ENCODE data around the gene TSKS.

The TSKS gene

DNA sequence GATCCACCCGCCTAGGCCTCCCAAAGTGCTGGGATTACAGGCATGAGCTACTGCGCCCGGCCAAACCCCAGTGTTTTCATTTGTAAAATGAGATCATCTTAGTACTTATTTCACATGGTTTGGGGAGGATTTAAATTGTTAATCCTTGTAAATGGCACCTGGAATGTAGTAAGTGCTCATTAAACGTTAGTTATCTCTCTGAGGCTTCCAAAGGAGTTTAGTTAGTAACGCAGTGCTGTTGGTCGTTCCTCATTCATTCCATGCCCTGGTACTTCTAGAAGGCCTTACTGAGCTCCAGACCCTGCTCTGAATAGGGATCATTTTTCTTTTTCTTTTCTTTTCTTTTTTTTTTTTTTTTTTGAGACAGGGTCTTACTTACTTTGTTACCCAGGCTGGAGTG, 67.0 kb downstream of the TSKS start:
- no peak overlapping the region for H3K27ac ChIP-seq (ENCODE audit: extremely low read depth, low read depth, low read length)
- CTCF ChIA-PET, result interaction anchor here (1.3 kb wide), 1 partner anchor 11 kb away, joined by 4 read pairs; no protein-coding TSS in a partner anchor
- no peaks in the 10 kb centered on the region for H3K9me3 ChIP-seq (ENCODE audit: control insufficient read depth, insufficient read depth, low read depth, low read length)
- H3K4me1 ChIP-seq (ENCODE audit: control insufficient read depth, insufficient read depth, low read length), result peaks cover 3% of the 10 kb centered on the region; the same call in 1 of the 2 replicates
- no peak for TF ChIP-seq ZNF501 (tag by site-specific recombination; IDR thresholded peaks at IDR 0.05)
- peak; percentile 98 for TF ChIP-seq ZNF664 (tag by site-specific recombination; IDR thresholded peaks at IDR 0.05)
- POLR2A ChIA-PET, result interaction anchor here (0.7 kb wide), 1 partner anchor 289 kb away, joined by 7 read pairs; no protein-coding TSS in a partner anchor
- H3K4me3 ChIP-seq (ENCODE audit: low read depth, low read length), result no peak overlapping the region
- H3K36me3 ChIP-seq (ENCODE audit: control insufficient read depth in 2 of 2, insufficient read depth in 1 of 2, low read length in 2 of 2), result no peaks in the 10 kb centered on the region

DNA sequence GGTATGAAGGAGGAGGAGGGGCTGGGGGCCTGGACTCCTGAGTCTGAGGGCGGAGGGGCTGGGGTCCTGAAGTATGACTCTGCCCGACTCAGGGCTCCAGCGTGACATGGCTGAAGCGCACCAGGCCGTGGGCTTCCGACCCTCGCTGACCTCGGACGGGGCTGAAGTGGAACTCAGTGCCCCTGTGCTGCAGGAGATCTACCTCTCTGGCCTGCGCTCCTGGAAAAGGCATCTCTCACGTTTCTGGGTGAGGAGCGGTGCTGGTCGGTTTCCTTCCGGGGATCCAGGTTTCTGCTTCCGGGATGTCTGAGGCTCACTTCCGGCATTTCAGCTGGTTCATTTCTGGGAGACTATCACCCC, 71.0 kb downstream of the TSKS start:
- Histone ChIP-seq H3K9me3 (ENCODE audit: control insufficient read depth, insufficient read depth, low read depth, low read length) (no peaks in the 10 kb centered on the region), H3K4me3 (ENCODE audit: low read depth, low read length) (no peak overlapping the region), H3K27ac (ENCODE audit: extremely low read depth, low read depth, low read length) (no peak overlapping the region), H3K36me3 (ENCODE audit: control insufficient read depth in 2 of 2, insufficient read depth in 1 of 2, low read length in 2 of 2) (peaks cover 0 to 19% of the 10 kb centered on the region in 2 experiments; a peak in 2 of 3 replicates), H3K4me1 (ENCODE audit: control insufficient read depth, insufficient read depth, low read length) (peaks cover 8% of the 10 kb centered on the region)
- TF ChIP-seq HOXA7 (CRISPR knock-in tag; IDR thresholded peaks at IDR 0.05; ENCODE audit: borderline replicate concordance), result no peak
- TF ChIP-seq ZNF350 (tag by site-specific recombination; IDR thresholded peaks at IDR 0.05), result no peak
- no peak for TF ChIP-seq ZNF248 (tag by site-specific recombination; IDR thresholded peaks at IDR 0.05)
- no peak for TF ChIP-seq ZNF768 (tag by site-specific recombination; IDR thresholded peaks at IDR 0.05)
- no peak for TF ChIP-seq ZBTB10 (tag by site-specific recombination; IDR thresholded peaks at IDR 0.05)
- no peak for TF ChIP-seq HIC1 (tag by site-specific recombination; IDR thresholded peaks at IDR 0.05)
- no peak for TF ChIP-seq SCRT1 (tag by site-specific recombination; IDR thresholded peaks at IDR 0.05; ENCODE audit: borderline replicate concordance)
- TF ChIP-seq ZNF311 (tag by site-specific recombination; IDR thresholded peaks at IDR 0.05; ENCODE audit: borderline replicate concordance), result no peak
- ChIA-PET POLR2A (no interaction called here), CTCF (interaction anchor here (1.1 to 1.7 kb wide), 2 partner anchors 8 to 20 kb away, joined by 5 read pairs; no protein-coding TSS in a partner anchor)

DNA sequence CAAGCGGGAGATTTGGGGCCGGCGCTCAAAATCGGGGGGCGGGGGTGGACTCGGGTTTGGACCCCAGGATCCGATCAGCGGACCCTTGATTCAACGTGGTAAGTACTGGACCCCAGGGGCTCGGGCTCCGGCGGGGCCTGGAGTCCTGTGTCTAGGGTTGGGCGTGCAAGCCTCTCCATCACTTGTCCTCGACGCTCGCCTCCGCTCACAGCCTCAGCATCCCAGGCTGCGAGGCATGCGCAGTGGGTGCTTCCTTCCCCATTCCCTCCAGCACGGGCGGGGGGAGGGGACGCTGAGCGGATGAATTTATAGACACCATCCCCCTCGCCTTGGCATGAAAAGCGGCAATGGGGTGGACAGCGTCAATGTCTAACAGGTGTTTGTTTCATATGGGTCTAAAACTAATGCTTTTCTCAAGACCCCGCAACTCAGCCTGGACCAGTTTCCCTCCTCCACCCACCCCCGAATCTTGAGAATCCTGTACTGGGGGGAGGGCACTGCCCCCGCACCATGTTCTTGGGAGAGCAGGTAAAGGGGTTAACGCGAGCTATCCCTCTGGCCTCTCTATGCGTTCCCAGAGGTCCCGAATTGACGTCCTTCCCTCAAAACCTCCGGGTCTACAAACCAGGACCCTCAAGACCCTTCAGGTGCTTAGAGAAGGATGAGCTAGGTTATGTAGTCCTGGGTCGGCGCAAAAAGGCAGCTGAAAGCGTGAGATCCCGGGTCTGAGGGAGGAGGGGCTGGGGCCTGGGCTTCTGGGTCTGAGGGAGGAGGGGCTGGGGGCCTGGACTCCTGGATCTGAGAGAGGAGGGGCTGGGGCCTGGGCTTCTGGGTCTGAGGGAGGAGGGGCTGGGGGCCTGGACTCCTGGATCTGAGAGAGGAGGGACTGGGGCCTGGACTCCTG, 71.6 kb downstream of the TSKS start:
- peaks cover 8% of the 10 kb centered on the region for H3K4me1 ChIP-seq (ENCODE audit: control insufficient read depth, insufficient read depth, low read length)
- no peaks in the 10 kb centered on the region for H3K9me3 ChIP-seq (ENCODE audit: control insufficient read depth, insufficient read depth, low read depth, low read length)
- POLR2A ChIA-PET, result interaction anchor here (0.5 kb wide), 1 partner anchor 16 kb away, joined by 3 read pairs; no protein-coding TSS in a partner anchor
- H3K36me3 ChIP-seq (ENCODE audit: control insufficient read depth in 2 of 2, insufficient read depth in 1 of 2, low read length in 2 of 2), result peaks cover 0 to 23% of the 10 kb centered on the region in 2 experiments; a peak in 2 of 3 replicates
- H3K27ac ChIP-seq (ENCODE audit: extremely low read depth, low read depth, low read length), result no peak overlapping the region; the same call in 1 of the 2 replicates
- CTCF ChIA-PET, result interaction anchor here (1.1 kb wide), 1 partner anchor 11 kb away, joined by 6 read pairs; no protein-coding TSS in a partner anchor
- H3K4me3 ChIP-seq (ENCODE audit: low read depth, low read length), result no peak overlapping the region
- TF ChIP-seq ZBTB48 (tag by site-specific recombination; IDR thresholded peaks at IDR 0.05) (0 out of 2 replicates have a peak, but pooled peaks have one; percentile 13), ZNF133 (tag by site-specific recombination; IDR thresholded peaks at IDR 0.05) (no peak), SETDB1 (IDR thresholded peaks at IDR 0.05; ENCODE audit: insufficient read length, low read length) (no peak), ZNF366 (tag by site-specific recombination; conservative IDR thresholded peaks at IDR 0.05) (0 out of 2 replicates have a peak, but pooled peaks have one; percentile 27), ZFP69B (tag by site-specific recombination; IDR thresholded peaks at IDR 0.05) (no peak), ZBTB49 (tag by site-specific recombination; IDR thresholded peaks at IDR 0.05; ENCODE audit: low read depth) (no peak), ZNF175 (tag by site-specific recombination; IDR thresholded peaks at IDR 0.05) (no peak), ZNF223 (tag by site-specific recombination; IDR thresholded peaks at IDR 0.05) (no peak), HOXD13 (CRISPR knock-in tag; IDR thresholded peaks at IDR 0.05; ENCODE audit: borderline replicate concordance) (no peak), ZNF837 (tag by site-specific recombination; IDR thresholded peaks at IDR 0.05) (no peak), ZNF548 (tag by site-specific recombination; IDR thresholded peaks at IDR 0.05) (no peak), ZNF221 (tag by site-specific recombination; IDR thresholded peaks at IDR 0.05; ENCODE audit: borderline replicate concordance) (no peak)
